HG02678 (cell line): ENCODE data around the gene TRMT1.

Experiments used
- ATAC-seq: cut with Tn5 transposase; IDR thresholded peaks from one replicate; pipeline ENCODE4 v1.9.1; 2021; ENCODE audit warnings: mild to moderate bottlenecking, moderate library complexity; ENCODE audit not compliant: unreplicated experiment

TRMT1 gene

DNA sequence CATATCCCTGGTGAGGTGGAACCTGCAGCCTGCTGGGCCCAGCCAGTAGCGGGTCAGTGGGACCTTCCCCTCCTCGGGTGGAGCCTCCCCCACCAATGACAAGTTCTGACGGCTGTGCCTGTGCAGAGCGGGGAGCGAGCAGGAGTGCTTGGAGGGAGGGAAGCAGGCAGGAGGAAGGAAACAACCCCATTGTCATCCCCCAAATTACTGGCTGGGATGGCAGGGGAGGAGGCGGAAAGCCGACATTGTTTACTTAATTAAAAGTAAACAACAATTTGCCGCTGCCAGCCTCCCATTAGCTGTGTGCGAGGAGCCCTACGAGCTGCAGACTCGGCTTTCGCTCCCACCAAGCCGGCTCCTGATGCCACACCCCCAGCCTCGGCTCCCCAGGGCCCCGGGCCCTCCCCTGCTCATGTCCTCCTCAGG, 59.4 kb downstream of the TRMT1 start:
- ATAC-seq: no peak

DNA sequence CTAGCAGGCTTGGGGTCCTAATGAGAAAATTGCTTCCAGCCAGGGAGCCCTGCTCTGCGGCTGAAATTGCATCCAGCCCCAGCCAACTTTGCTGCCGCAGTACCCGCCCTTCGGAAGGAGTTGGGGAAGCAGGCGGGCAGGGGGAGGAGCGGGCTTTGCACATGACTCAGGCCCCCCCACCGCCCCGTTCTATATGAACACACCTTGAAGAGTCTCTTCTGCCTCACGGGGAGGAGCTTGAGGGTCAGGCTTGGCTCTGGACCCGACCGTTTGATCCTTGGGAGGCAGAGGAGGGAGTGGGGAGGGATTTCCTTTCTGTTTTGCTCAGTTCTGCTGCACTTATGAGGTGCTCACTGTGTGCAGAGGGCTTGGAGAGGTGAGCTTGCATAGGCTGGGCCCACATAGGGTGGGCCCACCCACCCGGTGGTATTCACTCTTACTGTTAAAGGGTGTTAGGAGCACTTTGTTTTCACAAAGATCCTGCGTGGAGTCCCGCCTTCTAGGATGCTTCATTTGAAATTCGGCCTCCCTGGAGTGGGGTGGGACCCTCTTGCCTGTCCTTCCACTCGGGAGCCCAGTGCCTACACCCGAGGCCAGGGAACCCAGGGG, 60.4 kb downstream of the TRMT1 start:
- no peak for ATAC-seq

DNA sequence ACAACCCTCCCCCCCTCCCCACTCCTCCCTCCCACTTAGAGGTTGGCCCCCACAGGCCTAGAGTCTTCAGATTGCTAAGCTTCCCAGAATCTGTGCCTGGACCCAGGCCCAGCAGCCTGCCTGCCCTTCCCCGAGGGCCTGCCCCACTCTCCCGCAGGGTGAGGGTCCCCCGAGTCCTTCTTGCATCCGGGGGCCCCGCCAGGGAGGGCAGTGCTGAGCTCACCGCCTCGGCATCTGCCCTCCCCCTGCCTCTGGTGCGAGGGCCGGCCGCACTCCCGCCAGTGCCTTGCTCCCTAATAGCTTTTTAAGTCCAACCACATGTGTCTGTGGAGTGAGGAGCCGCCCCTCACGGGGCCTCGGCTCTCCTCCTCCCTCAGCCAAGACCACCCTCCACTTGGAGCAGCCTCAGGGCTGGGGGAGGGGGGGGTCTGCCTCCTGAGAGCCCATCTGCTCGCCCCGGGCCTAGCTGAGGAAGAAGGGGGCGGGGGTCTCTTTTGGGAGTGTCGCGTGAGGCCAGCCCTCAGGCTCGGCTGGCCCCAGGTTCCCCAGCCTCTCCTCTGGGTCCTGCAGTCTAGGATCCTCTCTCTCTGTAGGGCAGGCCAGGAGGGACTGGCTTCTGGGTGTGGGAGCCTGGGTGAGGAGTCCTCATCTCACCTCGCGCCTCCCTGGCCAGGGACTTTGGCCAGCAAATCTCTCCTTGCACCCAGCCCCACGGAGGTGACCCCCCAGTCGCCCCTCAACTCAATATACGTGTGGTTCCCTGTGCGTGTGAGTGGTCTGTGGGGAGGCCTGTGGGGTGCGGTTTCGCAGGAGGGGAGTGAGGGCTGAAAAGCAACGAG, 61.1 kb downstream of the TRMT1 start:
- ATAC-seq: no peak
